Gastroesophageal sphincter (tissue), 4 donors: ENCODE data around the gene ZNF865. TPM values are rescaled to one million over a fixed set of nuclear protein-coding genes. Genes with fewer than 3 reads are reported as not detected.

ENCODE experiments used
- ATAC-seq: fragments of 150-250 bp; one replicate; pipeline ENCODE4 v1.9.1; 2016; ENCODE audit warnings: mild to moderate bottlenecking, moderate library complexity
- H3K27ac ChIP-seq, 4 donors: fragments of 200-600 bp; sonication (generic) in 3 of 4; 1 replicate in 3 of 4; 2 replicates in 1 of 4; pipeline ENCODE4 v1.5.1; 2016 to 2019
- H3K27me3 ChIP-seq: fragments of 200-600 bp; sonication (generic); one replicate; pipeline ENCODE4 v1.5.1; 2019
- H3K36me3 ChIP-seq, 2 donors: fragments of 200-600 bp; sonication (generic); one replicate each; pipeline ENCODE4 v1.5.1; 2019; ENCODE audit warnings: control low read depth in 1 of 2
- H3K4me1 ChIP-seq, 3 donors: fragments of 200-600 bp; sonication (generic); 1 replicate in 2 of 3; 2 replicates in 1 of 3; pipeline ENCODE4 v1.5.1; 2016 to 2019; ENCODE audit warnings: control low read depth in 2 of 3
- H3K4me3 ChIP-seq, 2 donors: fragments of 200-600 bp; sonication (generic); one replicate each; pipeline ENCODE4 v1.5.1; 2019; ENCODE audit warnings: mild to moderate bottlenecking in 1 of 2, moderate library complexity in 1 of 2
- H3K9me3 ChIP-seq, 3 donors: fragments of 200-600 bp; sonication (generic); one replicate each; pipeline ENCODE4 v1.5.1; 2017 to 2019; ENCODE audit warnings: control low read depth in 2 of 3
- EP300 ChIP-seq: sonication (generic); formaldehyde crosslinking; IDR thresholded peaks from one replicate; pipeline ENCODE4 v1.6.1; 2017; ENCODE audit warnings: antibody characterized with exemption, mild to moderate bottlenecking
- POLR2A ChIP-seq, 2 donors: fragments of 450-650 bp; IDR thresholded peaks; one replicate each; pipeline ENCODE4 v1.6.1; 2017; ENCODE audit warnings: antibody characterized with exemption in 2 of 2, mild to moderate bottlenecking in 2 of 2, moderate library complexity in 1 of 2
- POLR2AphosphoS5 ChIP-seq: sonication (generic); formaldehyde crosslinking; IDR thresholded peaks from one replicate; pipeline ENCODE4 v1.6.1; 2017; ENCODE audit warnings: antibody characterized with exemption
- WGBS, 2 donors: methylation state at CpG; one replicate each; pipeline ENCODE4 v1.1.5; 2018; ENCODE audit warnings: low coverage in 1 of 2; 5-methylcytosine and 5-hydroxymethylcytosine counted together
- total RNA-seq, 4 donors: library from RNA; depleted of rRNA; stranded (reverse); fragments of >200 nt; gene quantifications; one replicate each; pipeline ENCODE4 v1.1.0, GENCODE V29; 2016
- TF ChIP-seq, protein P1 (sequence below), 4 experiments: fragments of 200-600 bp in 2 of 4; fragments of 450-650 bp in 2 of 4; sonication (generic) in 1 of 4; IDR thresholded peaks; one replicate each; pipeline ENCODE4 v1.5.1; 2017 to 2019; ENCODE audit warnings: antibody characterized with exemption in 4 of 4, mild to moderate bottlenecking in 2 of 4, moderate library complexity in 2 of 4

ZNF865 gene
- total RNA-seq, 4 donors from 2014 or later, result 4.6 to 12.0 (median 6.4) TPM

DNA sequence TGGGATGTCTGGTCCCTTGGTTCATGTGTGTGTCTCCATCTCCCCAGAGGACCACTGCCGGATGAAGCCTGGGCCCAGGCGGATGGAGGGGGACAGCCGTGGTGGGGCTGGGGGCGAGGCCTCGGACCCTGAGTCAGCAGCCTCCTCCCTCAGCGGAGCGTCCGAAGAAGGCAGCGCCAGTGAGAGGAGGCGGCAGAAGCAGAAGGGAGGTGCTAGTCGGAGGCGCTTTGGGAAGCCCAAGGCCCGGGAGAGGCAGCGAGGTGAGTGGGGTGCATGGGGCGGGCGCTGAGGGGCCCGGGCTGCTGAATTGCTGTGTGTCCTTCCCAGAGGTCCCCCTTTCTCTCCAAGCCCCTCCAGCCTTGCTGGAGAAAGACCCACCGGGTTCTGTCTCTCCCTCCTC, 45.8 kb downstream of the ZNF865 start:
- Histone ChIP-seq H3K36me3 (peaks cover 0 to 24% of the 10 kb centered on the region in 2 donors), H3K27me3 (no peaks in the 10 kb centered on the region), H3K4me1 (peaks cover 0 to 63% (median 32%) of the 10 kb centered on the region in 3 donors), H3K4me3 (no peak overlapping the region), H3K27ac (no peak overlapping the region), H3K9me3 (no peaks in the 10 kb centered on the region)
- 82% methylated on average over 10 of the region's 18 CpGs; no CpG with 5 or more reads in 1 of the 2 donors for WGBS, 2 donors
- ATAC-seq, result no peak
- TF ChIP-seq POLR2A (IDR thresholded peaks at IDR 0.05) (no peak), EP300 (no peak), POLR2AphosphoS5 (no peak)
- TF ChIP-seq, protein P1, sequence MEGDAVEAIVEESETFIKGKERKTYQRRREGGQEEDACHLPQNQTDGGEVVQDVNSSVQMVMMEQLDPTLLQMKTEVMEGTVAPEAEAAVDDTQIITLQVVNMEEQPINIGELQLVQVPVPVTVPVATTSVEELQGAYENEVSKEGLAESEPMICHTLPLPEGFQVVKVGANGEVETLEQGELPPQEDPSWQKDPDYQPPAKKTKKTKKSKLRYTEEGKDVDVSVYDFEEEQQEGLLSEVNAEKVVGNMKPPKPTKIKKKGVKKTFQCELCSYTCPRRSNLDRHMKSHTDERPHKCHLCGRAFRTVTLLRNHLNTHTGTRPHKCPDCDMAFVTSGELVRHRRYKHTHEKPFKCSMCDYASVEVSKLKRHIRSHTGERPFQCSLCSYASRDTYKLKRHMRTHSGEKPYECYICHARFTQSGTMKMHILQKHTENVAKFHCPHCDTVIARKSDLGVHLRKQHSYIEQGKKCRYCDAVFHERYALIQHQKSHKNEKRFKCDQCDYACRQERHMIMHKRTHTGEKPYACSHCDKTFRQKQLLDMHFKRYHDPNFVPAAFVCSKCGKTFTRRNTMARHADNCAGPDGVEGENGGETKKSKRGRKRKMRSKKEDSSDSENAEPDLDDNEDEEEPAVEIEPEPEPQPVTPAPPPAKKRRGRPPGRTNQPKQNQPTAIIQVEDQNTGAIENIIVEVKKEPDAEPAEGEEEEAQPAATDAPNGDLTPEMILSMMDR (IDR thresholded peaks at IDR 0.05), result no peak

DNA sequence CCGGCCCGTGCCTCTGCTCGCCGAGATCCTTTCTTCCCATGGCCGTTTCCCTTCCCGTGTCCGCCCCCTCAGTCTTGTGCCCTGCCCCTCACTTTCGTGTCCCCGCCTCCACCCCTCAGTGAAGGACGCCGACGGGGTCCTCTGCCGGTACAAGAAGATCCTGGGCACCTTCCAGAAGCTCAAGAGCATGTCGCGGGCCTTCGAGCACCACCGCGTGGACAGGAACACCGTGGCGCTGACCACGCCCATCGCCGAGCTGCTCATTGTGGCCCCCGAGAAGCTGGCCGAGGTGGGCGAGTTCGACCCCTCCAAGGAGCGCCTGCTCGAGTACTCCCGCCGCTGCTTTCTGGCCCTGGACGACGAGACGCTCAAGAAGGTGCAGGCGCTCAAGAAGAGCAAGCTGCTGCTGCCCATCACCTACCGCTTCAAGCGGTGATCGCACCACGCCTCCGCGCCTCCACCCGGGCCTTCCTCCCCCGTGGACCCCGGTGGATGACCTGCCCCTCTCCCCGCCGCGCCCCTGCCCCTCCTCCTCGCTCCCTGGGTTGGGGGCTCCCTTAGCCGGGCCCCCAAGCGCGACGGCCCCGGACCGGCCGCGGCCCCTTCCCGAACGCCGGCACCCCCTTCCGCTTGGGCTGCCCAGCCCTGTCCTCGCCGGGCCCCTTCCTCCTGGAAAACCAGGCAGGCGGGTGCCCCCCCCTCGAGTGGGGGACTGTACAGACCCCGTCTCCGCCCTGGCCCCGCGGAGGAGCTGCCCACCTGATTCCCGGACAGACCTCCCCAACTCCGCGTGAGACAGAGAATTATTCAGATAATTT, 47.1 kb downstream of the ZNF865 start:
- WGBS, 2 donors, result 60% methylated on average over 1 to 8 of the region's 71 CpGs
- H3K27me3 ChIP-seq, result no peaks in the 10 kb centered on the region
- TF ChIP-seq POLR2AphosphoS5 (no peak), POLR2A (IDR thresholded peaks at IDR 0.05) (no peak), EP300 (no peak)
- TF ChIP-seq, protein P1 (IDR thresholded peaks at IDR 0.05), result no peak
- no peaks in the 10 kb centered on the region for H3K9me3 ChIP-seq
- H3K36me3 ChIP-seq, result peaks cover 0 to 23% of the 10 kb centered on the region in 2 donors
- no peak overlapping the region for H3K4me3 ChIP-seq
- ATAC-seq, result no peak
- peak overlapping the region in 3 of 4 donors; percentile 97 to 99 (median 98) for H3K27ac ChIP-seq
- peaks cover 0 to 63% (median 38%) of the 10 kb centered on the region in 3 donors for H3K4me1 ChIP-seq

DNA sequence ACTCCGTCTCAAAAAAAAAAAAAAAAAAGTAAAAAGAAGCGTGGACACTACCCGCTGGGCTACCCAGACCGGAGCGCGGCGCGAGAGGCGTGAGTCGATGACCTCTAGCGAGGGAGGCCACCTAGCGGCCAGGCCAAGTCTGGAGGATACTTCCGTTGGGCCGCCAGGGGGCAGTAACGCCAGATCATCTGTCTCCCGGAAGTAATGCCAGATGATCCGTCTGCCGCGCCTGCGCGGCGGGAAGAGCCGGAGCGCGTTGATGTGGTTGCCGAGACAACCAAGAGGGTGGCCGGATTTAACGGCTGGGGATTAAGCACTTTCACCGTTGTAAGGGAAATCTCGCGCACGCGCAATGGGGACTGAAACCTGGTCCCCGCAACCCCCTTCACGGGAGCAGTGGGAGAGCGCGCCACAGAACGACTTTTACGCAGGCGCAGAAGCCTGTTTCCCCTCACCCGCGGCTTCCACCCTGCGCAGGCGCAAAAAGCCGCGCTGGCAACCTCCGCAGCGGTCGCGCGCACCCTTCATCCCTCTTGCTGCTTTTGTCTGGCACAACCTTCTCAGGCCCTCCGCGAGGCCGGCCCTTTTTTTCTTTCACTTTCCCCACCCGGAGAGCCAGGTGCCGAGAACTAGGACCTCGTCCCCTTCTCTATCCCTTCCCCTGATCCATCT, 48.3 kb downstream of the ZNF865 start:
- H3K4me1 ChIP-seq, result peaks cover 0 to 63% (median 46%) of the 10 kb centered on the region in 3 donors
- ATAC-seq, result peak; percentile 82
- peak overlapping the region; percentile 71 to 97 for H3K4me3 ChIP-seq
- peak overlapping the region; percentile 71 to 99 (median 98) for H3K27ac ChIP-seq
- H3K27me3 ChIP-seq, result no peaks in the 10 kb centered on the region
- 4% methylated on average over 14 of the region's 57 CpGs; no CpG with 5 or more reads in 1 of the 2 donors for WGBS, 2 donors
- TF ChIP-seq, protein P1 (IDR thresholded peaks at IDR 0.05), result peak in 3 of 4 experiments; percentile 88 to 100 (median 100)
- TF ChIP-seq EP300 (no peak), POLR2A (IDR thresholded peaks at IDR 0.05) (peak; percentile 78 to 81), POLR2AphosphoS5 (peak; percentile 85)
- H3K36me3 ChIP-seq, result peaks cover 0 to 26% of the 10 kb centered on the region in 2 donors
- H3K9me3 ChIP-seq, result no peaks in the 10 kb centered on the region

DNA sequence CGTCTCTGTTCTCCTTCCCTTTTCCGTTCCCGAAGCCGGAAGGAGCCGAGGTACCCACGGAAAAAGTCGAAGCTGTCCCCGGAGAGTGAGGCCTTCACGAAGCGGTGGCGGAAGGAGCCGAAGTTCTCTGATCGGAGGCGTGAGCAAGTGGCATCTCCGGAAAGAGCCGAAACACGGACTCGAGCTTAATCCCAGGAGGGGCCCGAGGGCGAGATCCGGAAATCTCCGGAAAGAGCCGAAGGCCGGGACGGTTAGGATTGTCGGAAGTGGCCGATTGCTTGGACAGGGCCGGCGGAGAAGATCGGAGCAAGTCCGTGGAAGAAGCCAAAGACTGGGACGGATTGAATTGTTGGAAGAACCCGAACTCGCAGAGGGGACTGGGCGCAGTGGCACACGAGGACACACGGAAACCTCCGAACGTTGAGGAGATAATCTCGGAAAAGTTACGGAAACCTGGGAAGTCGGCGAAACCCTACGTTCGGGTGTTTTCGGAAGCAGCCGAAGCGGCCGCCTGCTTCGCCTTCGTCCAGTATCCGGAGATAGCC, 48.9 kb downstream of the ZNF865 start:
- Histone ChIP-seq H3K4me1 (peaks cover 0 to 63% (median 46%) of the 10 kb centered on the region in 3 donors), H3K27me3 (no peaks in the 10 kb centered on the region), H3K27ac (peak overlapping the region; percentile 71 to 99 (median 98)), H3K4me3 (peak overlapping the region; percentile 71 to 97), H3K36me3 (peaks cover 0 to 32% of the 10 kb centered on the region in 2 donors), H3K9me3 (no peaks in the 10 kb centered on the region)
- TF ChIP-seq POLR2A (IDR thresholded peaks at IDR 0.05), result no peak
- TF ChIP-seq EP300, result no peak
- TF ChIP-seq, protein P1 (IDR thresholded peaks at IDR 0.05), result no peak
- TF ChIP-seq POLR2AphosphoS5, result no peak
- peak; percentile 81 for ATAC-seq
- 0% methylated on average over 23 of the region's 52 CpGs; no CpG with 5 or more reads in 1 of the 2 donors for WGBS, 2 donors
